ENCODE data around the gene BPIFB6. TPM values are rescaled to one million over a fixed set of nuclear protein-coding genes. Genes with fewer than 3 reads are reported as not detected.

The BPIFB6 gene
- total RNA-seq, 4 donors from 2014 or later: not detected

DNA sequence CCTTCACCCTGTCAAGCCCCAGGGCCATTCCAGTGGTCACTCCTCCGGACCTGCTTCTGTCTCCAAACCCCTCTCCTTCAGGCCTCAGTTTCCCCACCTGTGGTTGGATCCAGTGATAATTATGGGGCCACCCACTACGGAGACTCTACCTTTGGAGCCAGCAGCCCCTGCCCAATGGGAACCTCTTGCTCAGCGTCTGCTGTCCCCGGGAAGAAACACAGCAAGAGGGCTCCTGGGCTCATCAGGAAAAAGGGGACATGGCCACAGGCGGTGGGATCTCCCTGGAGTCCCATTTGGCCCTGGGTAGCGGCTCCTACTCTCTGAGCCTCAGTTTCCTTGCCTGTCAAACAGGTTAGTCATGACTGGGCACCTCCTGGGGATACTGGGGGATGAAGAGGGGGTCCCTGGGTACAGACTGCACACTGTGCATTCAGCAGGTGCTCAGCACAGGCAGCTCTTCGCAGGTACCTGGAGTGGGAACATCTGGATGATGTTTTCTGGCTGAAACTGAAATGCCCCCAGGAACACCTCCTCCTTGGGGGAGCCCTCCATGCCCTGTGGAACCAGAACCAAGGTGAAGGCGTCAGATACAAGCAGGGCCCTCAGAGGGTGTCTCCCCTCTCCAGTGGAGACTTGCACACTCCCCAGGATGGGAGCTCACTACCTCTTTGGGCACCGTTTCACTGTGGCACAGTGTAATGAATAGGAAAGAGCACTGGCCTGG lies 46.7 kb upstream of the BPIFB6 start:
- DNase-seq: no peak
- H3K27ac ChIP-seq: no peak overlapping the region
- no peaks in the 10 kb centered on the region for H3K27me3 ChIP-seq
- no peaks in the 10 kb centered on the region for H3K36me3 ChIP-seq
- in situ Hi-C loops (cut with MboI; ENCODE audit: low pct_ligation_motif_present in 1 of 4, low pct_unique_long_range_greater_than_20kb in 1 of 4, low sequenced_read_pairs in 3 of 4) (no loop called here), intact Hi-C loops (cut with DNase I; ENCODE audit: low total_unique reads) (no loop called here)
- WGBS, 2 donors (ENCODE audit: low coverage in 1 of 2): 80 to 82% methylated on average over 1 to 9 of the region's 9 CpGs
- H3K4me1 ChIP-seq: no peaks in the 10 kb centered on the region
- TF ChIP-seq POLR2A (IDR thresholded peaks at IDR 0.05) (no peak), EP300 (IDR thresholded peaks at IDR 0.05; ENCODE audit: low read depth) (no peak), CTCF (IDR thresholded peaks at IDR 0.05) (no peak), POLR2AphosphoS5 (IDR thresholded peaks at IDR 0.05) (no peak)
- no peak overlapping the region for H3K4me3 ChIP-seq
- no peaks in the 10 kb centered on the region for H3K9me3 ChIP-seq

DNA sequence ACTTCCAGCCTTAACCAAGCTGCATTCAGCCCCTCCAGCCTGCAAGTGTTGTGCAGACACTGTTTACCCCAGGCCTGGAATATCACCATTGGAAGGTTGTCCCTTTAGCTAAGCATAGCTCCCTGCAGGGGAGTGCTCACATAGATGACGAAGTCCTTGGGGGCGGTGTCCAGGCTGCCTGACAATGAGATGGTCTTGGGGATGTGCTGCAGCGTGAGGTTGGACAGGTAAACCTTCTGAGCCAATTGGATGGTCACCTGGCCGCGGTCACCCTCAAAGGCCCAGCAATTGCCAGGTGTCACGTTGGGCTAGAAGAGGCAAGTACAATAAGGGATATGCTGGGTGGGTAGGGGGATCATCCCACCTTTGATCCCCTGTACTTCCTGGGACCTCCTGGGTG lies 45.9 kb upstream of the BPIFB6 start:
- H3K4me3 ChIP-seq: no peak overlapping the region
- DNase-seq: no peak
- H3K27me3 ChIP-seq: no peaks in the 10 kb centered on the region
- in situ Hi-C loops (cut with MboI; ENCODE audit: low pct_ligation_motif_present in 1 of 4, low pct_unique_long_range_greater_than_20kb in 1 of 4, low sequenced_read_pairs in 3 of 4) (no loop called here), intact Hi-C loops (cut with DNase I; ENCODE audit: low total_unique reads) (no loop called here)
- H3K9me3 ChIP-seq: no peaks in the 10 kb centered on the region
- TF ChIP-seq EP300 (IDR thresholded peaks at IDR 0.05; ENCODE audit: low read depth) (no peak), CTCF (IDR thresholded peaks at IDR 0.05) (no peak), POLR2AphosphoS5 (IDR thresholded peaks at IDR 0.05) (no peak), POLR2A (IDR thresholded peaks at IDR 0.05) (no peak)
- H3K27ac ChIP-seq: no peak overlapping the region
- 81% methylated on average over 6 of the region's 6 CpGs; no CpG with 5 or more reads in 1 of the 2 donors for WGBS, 2 donors (ENCODE audit: low coverage in 1 of 2)
- no peaks in the 10 kb centered on the region for H3K4me1 ChIP-seq
- no peaks in the 10 kb centered on the region for H3K36me3 ChIP-seq

DNA sequence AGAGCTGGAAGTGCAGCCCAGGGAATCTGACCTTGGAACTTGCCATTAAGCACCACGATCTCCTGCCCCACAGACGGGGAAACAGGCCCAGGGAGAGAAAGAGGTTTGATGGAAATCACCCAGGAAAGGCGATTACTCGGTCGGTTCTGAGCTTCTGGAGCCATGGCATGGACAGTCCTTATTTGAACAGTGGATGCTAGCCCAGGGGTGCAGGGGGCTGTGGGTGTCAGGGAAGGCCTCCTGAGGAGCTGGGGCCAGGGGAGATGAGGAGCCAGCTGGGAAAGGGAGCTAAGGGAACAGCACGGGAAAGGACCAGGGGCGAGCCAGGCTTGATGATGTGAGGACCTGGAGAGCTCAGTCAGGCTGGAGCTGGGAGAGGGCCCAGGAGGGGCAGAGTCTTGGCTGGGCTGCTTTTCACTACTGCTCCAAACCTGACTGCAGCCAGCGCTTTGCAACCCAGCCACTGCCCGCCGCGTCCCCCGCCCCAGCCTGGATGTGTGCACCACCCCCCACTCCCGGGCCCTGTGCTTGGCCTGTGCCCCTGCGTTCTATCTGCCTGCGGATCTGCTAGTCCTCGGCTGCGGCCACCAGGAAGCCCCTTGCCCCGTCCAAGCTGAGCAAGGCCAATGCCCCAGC lies 45.0 kb upstream of the BPIFB6 start:
- in situ Hi-C loops (cut with MboI; ENCODE audit: low pct_ligation_motif_present in 1 of 4, low pct_unique_long_range_greater_than_20kb in 1 of 4, low sequenced_read_pairs in 3 of 4) (no loop called here), intact Hi-C loops (cut with DNase I; ENCODE audit: low total_unique reads) (no loop called here)
- Histone ChIP-seq H3K9me3 (no peaks in the 10 kb centered on the region), H3K27me3 (no peaks in the 10 kb centered on the region), H3K4me1 (no peaks in the 10 kb centered on the region), H3K27ac (no peak overlapping the region), H3K4me3 (no peak overlapping the region), H3K36me3 (no peaks in the 10 kb centered on the region)
- no peak for TF ChIP-seq POLR2A (IDR thresholded peaks at IDR 0.05)
- TF ChIP-seq CTCF (IDR thresholded peaks at IDR 0.05): no peak
- TF ChIP-seq POLR2AphosphoS5 (IDR thresholded peaks at IDR 0.05): no peak
- no peak for TF ChIP-seq EP300 (IDR thresholded peaks at IDR 0.05; ENCODE audit: low read depth)
- no peak for DNase-seq
- 53 to 79% methylated on average over 3 to 17 of the region's 18 CpGs for WGBS, 2 donors (ENCODE audit: low coverage in 1 of 2)

DNA sequence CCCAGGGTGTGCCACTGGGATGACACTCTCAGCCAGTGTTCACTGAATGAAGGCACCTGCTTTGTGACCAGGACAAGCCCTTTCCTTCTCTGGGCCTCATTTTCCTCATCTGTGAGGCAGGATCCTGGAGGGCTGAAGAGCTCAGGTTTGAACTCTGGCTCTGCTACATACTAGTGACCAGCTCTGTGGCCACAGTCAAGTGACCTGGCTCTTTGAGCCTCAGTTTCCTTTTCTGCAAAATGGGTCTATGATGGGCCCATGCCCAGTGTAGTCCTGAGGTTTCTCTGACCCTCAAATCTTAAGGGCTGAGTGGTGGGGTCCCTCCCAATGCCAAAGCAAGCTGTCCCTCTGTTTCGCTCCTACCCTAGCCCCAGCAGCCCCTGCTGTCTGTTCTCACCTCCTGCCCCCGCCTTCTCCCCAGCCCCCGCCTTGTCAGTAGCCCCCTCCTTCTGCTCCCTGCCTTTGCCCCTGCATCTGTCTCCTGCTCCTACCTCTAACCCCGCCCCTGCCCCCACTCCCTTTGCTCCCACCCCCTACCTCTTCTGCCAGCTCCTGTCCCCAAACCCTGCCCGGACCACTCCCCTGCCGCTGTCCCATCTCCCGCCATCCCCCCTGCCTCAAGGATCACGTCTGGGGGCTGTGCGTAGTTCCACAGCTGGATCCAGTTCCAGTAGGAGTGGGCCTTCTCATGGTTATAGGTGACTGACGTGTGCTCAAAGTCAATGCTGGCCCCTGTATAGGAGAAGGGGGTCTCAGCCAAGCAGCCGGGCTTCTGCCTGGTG lies 44.2 kb upstream of the BPIFB6 start:
- H3K4me1 ChIP-seq: no peaks in the 10 kb centered on the region
- no peak overlapping the region for H3K4me3 ChIP-seq
- no peaks in the 10 kb centered on the region for H3K27me3 ChIP-seq
- WGBS, 2 donors (ENCODE audit: low coverage in 1 of 2): 90 to 100% methylated on average over 1 to 11 of the region's 11 CpGs
- TF ChIP-seq POLR2AphosphoS5 (IDR thresholded peaks at IDR 0.05): no peak
- no peak for TF ChIP-seq CTCF (IDR thresholded peaks at IDR 0.05)
- TF ChIP-seq POLR2A (IDR thresholded peaks at IDR 0.05): no peak
- TF ChIP-seq EP300 (IDR thresholded peaks at IDR 0.05; ENCODE audit: low read depth): no peak
- no peaks in the 10 kb centered on the region for H3K9me3 ChIP-seq
- H3K36me3 ChIP-seq: no peaks in the 10 kb centered on the region
- no peak for DNase-seq
- intact Hi-C loops (cut with DNase I; ENCODE audit: low total_unique reads) (no loop called here), in situ Hi-C loops (cut with MboI; ENCODE audit: low pct_ligation_motif_present in 1 of 4, low pct_unique_long_range_greater_than_20kb in 1 of 4, low sequenced_read_pairs in 3 of 4) (no loop called here)
- H3K27ac ChIP-seq: no peak overlapping the region

Measured in transverse colon (tissue), 4 donors.